Measurements from ENCODE around the gene IL12RB1.
"Not testable (repeated sequence)": the region's sequence is repeated elsewhere in the genome, so short reads cannot be mapped to it uniquely, and the experiment has no call there.

DNA sequence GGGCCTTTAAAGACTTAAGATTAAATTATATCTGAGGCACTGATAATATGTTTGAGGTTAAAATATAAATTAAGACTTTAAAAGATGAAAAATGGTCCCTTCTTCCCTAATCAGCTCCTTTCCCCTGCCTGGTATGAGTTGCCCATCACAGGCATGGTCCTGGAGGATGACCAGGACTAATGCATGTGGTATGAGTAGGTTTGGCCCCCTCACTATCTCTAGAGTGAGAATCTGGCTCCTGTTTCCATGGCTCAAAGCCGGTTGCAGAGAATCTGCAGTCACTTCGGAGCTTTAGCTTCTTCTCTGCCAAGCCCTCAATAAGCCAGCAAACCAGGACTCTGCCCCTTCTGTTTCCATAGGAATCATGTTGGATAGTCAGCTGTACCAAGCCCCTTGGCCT is 54.6 kb downstream of the IL12RB1 start:
- TF ChIP-seq POLR2A (IDR thresholded peaks at IDR 0.05): not testable (repeated sequence)
- TF ChIP-seq, protein P1, sequence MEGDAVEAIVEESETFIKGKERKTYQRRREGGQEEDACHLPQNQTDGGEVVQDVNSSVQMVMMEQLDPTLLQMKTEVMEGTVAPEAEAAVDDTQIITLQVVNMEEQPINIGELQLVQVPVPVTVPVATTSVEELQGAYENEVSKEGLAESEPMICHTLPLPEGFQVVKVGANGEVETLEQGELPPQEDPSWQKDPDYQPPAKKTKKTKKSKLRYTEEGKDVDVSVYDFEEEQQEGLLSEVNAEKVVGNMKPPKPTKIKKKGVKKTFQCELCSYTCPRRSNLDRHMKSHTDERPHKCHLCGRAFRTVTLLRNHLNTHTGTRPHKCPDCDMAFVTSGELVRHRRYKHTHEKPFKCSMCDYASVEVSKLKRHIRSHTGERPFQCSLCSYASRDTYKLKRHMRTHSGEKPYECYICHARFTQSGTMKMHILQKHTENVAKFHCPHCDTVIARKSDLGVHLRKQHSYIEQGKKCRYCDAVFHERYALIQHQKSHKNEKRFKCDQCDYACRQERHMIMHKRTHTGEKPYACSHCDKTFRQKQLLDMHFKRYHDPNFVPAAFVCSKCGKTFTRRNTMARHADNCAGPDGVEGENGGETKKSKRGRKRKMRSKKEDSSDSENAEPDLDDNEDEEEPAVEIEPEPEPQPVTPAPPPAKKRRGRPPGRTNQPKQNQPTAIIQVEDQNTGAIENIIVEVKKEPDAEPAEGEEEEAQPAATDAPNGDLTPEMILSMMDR (IDR thresholded peaks at IDR 0.05): not testable (repeated sequence)
